Hematopoietic multipotent progenitor cell (in vitro differentiated cells): Measurements from ENCODE around the gene MOAP1. TPM values are rescaled to one million over a fixed set of nuclear protein-coding genes. Genes with fewer than 3 reads are reported as not detected.
A peak's percentile ranks its signal among the peaks of the same experiment; 100 is the strongest.
"Not testable (repeated sequence)": the region's sequence is repeated elsewhere in the genome, so short reads cannot be mapped to it uniquely, and the experiment has no call there.

ENCODE experiments used
- DNase-seq, 3 donors: peaks; one replicate each; pipeline ENCODE4 v3.0.0-alpha.2; 2011 to 2015; ENCODE audit warnings: low read depth in 2 of 3, low spot score in 2 of 3
- total RNA-seq: library from RNA; depleted of rRNA; stranded (reverse); fragments of >200 nt; gene quantifications from one replicate; pipeline ENCODE4 v1.2.3, GENCODE V29; 2012

The MOAP1 gene, protein sequence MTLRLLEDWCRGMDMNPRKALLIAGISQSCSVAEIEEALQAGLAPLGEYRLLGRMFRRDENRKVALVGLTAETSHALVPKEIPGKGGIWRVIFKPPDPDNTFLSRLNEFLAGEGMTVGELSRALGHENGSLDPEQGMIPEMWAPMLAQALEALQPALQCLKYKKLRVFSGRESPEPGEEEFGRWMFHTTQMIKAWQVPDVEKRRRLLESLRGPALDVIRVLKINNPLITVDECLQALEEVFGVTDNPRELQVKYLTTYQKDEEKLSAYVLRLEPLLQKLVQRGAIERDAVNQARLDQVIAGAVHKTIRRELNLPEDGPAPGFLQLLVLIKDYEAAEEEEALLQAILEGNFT
- total RNA-seq = 38.5 TPM

DNA sequence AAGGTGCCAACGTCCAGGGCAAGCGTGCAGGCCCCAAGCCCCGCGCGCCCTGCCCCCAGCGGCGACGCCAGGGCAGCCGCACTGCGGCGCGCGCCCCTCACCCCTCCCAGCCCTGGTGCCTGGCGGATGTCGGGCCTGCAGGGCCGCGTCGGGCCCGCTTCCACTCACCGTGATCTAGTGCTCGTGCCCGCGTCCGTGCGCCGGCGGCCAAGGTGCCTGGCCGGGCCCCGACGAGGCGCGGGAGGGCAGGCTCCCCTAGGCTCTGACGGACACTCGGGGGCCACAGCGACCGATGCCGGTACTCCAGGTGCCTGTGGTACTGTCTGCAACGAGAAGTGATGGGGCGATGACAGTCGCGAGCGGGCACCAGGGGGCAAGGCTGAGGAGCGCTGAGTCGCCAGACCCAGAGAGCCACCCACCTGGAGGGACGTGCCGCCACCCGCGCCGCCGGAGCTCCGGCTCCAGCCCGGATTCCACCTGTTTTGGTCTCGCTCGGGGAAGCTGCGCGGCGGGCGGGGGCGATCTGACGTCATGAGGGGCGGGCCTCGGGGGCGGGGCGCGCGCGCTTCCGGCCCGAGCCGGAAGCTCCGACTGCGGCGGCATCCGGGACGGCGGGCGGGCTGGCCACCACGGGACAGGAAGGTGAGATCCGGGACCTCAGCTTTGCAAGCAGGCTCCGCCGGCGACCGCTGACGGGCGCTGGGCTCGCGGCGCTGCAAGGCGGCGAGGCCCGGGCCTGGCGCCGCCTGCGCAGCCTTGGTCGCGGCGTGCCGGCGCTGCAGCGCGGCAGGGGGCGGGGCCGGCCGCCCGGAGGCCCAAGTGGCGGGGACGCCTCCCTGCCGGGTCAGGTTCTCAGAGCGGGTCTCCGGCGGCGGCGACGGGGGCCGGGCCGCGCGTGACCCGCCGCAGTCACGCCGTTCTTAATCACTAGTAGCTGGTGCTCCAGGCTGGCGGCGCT, at the start of gene MOAP1, which contains the start of gene LYSET:
TSS of gene MOAP1 (minus strand) at position 507 of the 958 bp plus-strand sequence. CDS start 655 bp downstream, outside the sequence.
TSS of gene LYSET (plus strand) at position 927 of the 958 bp plus-strand sequence. CDS start 89 bp downstream, outside the sequence.
- DNase-seq = peak; percentile 86 to 93 (median 92)

GRCh38 chr14:93233078-93233477, 48.4 kb upstream of the MOAP1 start:
- not testable (repeated sequence) for DNase-seq

GRCh38 chr14:93232159-93232558, 47.5 kb upstream of the MOAP1 start:
- no peak for DNase-seq

GRCh38 chr14:93231129-93231979, 46.7 kb upstream of the MOAP1 start:
- peak in 1 of 3 donors; percentile 13 for DNase-seq

- no peak for DNase-seq
Measured at GRCh38 chr14:93230539-93230938, 45.8 kb upstream of the MOAP1 start.

DNA sequence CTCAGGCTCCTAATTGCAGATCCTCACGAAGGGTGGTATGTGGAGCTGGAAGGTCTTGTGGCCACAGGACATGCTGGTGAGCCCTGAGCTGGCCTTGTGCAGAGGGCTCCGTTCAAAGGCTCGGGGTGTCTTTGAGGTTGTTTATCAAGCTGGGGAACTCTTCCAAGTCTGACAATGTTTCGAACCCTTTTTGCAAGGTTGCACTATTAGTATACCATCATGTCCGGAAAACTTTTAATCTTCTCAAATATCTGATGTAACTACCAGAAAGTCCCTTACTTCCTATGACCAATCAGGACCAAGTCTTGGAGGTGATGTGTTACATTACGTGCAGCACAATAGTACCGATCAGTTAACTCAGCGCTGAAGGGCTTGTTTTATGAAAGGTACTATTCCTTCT, 43.9 kb upstream of the MOAP1 start:
- DNase-seq = no peak

- no peak for DNase-seq
Measured at GRCh38 chr14:93223565-93223964, 38.9 kb upstream of the MOAP1 start.

DNA sequence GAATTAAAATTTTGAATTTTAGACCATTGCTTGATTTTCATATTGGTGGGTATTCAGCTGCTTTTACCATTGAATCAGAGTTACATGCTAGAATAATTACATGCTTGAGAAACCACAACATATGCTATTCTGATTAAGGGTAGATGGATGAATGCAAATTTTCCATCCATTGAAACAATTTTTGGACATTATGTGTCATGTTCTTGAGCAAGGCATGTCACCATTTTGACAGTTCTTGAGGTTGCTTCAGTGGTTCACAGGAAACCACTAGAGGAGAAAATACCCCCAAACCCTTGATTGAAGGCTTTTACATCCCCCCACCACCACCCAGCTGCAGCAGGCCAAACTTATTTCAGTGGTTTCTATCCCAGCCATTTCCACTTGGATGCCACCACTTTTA, 35.8 kb upstream of the MOAP1 start:
- DNase-seq = no peak

GRCh38 chr14:93219103-93219726, 34.5 kb upstream of the MOAP1 start:
- DNase-seq = peak in 2 of 3 donors; percentile 62 to 80

DNA sequence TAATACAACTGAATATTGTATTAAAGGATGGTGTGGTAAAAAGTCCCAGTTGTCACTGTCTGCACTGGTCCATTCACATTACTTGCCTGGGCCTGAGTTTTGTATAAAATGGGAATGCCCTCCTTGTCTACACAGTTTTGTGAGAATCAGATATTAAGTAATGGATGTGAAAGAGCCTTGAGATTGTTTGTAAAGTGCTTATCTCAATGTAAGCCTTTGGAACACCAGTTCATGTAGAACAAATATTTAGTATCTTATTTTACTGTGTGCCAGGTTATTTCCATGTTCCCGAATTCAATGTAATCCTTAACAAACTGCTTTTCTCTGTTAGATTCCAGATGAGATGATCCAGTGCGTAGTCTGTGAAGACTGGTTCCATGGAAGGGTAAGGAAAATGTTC, 29.9 kb upstream of the MOAP1 start:
- DNase-seq = no peak

- DNase-seq = no peak
Measured at GRCh38 chr14:93212432-93212831, 27.7 kb upstream of the MOAP1 start.

DNA sequence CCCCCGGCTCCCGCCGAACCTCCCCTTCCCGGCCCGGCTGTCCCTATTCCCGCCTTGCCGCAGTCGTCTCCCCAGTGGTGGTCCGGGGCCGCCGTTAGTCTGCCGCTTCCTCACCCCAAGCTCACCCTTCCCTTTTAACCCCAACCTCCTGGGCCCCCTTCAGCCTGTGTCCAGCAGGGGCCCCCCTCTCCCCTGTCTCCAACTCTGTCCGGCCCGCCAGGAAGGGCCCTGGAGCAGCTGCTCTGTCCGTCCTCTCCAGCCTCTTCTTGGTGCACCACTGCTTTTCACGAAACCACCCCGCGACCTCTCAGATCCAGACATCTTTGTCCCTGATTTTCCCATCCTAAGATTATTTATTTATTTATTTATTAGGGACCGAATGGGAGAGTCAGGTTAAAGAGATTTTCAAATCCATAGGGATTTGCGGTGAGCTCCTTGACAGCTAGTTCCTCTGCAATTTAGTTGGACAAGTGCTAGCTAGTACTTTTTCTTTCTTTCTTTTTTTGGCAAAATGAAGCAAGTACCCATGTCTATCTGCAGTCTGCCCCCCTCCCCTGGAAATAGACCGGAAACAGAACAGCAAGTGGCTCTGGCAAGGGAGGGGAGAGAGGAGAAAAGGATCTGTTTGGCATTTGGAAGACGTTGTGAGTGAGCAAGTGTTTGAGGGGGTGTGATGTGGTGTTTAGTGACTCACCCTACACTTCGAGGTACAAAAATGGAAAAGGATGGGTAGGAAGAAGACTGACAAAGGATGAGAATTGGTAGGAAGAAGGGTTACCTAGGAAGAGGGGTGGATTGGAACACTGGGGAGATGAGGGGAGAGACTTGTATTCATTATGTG, 23.0 kb upstream of the MOAP1 start:
- peak in 2 of 3 donors; percentile 50 to 68 for DNase-seq

GRCh38 chr14:93206793-93207467, 22.2 kb upstream of the MOAP1 start, which contains the start of the genes GON7 and UBR7:
TSS of gene GON7 (minus strand) at chr14:93207065. CDS start at chr14:93207037, 28 bp downstream.
TSS of gene UBR7 (plus strand) at chr14:93207256. CDS start at chr14:93207292, 36 bp downstream.
- peak; percentile 74 to 92 (median 89) for DNase-seq

DNA sequence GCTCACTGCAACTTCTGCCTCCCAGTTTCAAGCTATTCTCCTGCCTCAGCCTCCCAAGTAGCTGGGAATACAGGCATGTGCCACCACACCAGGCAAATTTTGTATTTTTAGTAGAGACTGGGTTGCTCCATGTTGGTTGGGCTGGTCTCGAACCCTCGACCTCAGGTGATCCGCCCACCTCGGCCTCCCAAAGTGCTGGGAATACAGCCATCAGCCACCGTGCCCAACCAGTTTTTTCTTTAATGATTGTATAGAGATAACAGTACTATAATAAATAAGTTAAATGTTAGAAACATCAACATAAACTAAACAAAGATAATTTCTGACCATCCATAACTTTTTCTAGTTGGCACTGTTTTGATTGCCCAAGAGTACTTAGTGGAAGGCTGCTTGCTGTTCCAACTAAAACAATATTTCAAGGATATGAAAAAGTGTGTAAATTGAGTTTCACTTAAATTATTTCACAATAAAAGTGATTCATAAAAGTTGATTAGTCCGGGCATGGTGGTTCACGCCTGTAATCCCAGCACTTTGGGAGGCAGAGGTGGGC, 16.5 kb upstream of the MOAP1 start:
- no peak for DNase-seq

GRCh38 chr14:93200553-93200952, 15.9 kb upstream of the MOAP1 start:
- no peak for DNase-seq

DNA sequence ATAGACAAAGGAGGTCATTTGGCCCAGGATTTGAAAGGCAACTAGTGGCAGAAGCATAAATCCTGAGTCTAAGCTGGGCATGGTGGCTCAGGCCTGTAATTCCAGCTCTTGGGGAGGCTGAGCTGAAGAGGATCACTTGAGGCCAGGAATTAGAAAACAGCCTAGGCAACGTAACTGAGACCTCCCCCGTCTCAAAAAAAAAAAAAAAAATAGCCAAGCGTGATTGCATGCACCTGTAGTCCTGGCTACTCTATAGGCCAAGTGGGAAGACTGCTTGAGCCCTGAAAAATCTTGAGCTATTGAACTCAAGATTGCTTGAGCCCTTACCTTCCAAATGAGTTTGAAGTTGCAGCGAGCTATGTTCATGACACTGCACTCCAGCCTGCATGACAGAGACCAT, 14.3 kb upstream of the MOAP1 start:
- DNase-seq = no peak

- no peak for DNase-seq
Measured at GRCh38 chr14:93195316-93195999, 10.8 kb upstream of the MOAP1 start.
